HG03575 (cell line): Measurements from ENCODE around the gene ZNRD2.
"Not testable (repeated sequence)": the region's sequence is repeated elsewhere in the genome, so short reads cannot be mapped to it uniquely, and the experiment has no call there.

ENCODE experiments used
- ATAC-seq: cut with Tn5 transposase; IDR thresholded peaks from one replicate; pipeline ENCODE4 v1.9.1; 2021; ENCODE audit not compliant: unreplicated experiment, insufficient number of reproducible peaks, low FRiP score; ENCODE audit errors: extremely low read depth

The ZNRD2 gene

DNA sequence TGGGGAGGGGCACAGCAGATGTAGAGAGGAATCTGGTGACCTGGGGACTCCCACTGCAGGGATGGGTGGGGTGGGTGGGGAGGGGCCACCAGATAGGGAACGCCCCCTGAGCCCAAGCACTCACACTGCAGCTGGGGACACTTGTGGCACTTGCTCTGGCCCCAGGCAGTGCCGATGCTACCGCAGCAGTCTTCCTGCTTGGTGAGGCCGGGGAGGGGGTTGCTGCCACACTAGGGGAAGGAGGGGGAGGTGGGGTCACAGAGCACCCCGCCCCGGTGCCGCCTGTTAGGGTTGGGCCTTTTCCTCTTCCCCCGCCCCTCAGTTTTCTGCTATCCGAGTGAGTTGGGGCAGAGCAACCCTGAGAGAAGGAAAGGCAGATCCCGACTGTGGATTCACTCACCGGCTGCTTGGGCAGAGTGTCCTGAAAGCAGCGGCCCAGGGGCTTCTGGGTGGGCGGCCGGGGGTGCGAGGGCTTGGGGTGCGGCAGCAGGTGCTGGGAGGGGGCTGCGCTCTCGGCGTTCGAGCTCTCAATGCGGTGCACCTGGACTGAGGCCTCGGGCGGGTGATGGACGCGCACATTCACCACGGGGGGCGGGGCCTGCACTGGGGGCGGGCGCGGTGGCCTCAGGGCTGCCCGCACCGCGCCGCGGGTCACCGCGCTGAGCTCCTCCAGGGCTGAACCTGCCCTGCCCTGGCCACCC is 16.8 kb upstream of the ZNRD2 start:
- no peak for ATAC-seq

DNA sequence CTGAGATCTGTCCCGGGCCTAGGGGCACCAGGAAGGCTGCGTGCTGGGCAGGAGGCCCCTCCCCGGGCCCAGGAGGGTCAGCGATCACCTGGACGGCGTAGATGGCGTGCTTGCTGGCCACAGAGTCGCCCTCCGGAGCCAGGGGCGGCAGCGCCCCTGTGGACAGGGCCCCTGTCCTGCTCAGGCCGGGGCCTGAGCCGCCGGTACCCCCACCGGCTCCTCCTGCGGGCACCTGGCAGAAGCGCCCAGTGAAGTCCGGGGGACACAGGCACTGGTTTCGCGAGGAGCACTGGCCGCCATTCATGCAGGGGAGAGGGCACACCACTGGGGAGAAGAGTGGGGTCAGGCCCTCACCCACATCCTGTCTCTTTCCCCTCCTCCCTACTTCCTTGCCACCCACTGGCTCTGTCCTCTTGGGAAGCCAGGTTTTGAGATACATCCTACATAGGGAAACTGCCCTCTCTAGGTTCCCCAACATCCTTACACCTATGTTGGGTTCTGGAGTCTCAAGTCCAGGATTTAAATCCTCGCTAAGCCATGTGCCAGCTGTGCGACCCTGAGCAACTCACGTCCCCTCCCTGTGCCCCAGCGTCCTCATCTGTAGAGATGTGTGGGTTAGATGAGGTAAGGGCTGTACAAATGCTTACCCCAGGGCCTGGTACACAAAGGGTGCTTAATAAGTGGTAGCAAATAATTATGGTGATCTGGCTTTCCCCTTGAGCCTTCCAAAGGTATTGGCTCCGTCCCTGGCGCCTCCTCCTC is 16.0 kb upstream of the ZNRD2 start:
- ATAC-seq: no peak

GRCh38 chr11:65554842-65555430 is 15.3 kb upstream of the ZNRD2 start:
- no peak for ATAC-seq

- no peak for ATAC-seq
Observed at GRCh38 chr11:65555693-65556231, 14.5 kb upstream of the ZNRD2 start.

DNA sequence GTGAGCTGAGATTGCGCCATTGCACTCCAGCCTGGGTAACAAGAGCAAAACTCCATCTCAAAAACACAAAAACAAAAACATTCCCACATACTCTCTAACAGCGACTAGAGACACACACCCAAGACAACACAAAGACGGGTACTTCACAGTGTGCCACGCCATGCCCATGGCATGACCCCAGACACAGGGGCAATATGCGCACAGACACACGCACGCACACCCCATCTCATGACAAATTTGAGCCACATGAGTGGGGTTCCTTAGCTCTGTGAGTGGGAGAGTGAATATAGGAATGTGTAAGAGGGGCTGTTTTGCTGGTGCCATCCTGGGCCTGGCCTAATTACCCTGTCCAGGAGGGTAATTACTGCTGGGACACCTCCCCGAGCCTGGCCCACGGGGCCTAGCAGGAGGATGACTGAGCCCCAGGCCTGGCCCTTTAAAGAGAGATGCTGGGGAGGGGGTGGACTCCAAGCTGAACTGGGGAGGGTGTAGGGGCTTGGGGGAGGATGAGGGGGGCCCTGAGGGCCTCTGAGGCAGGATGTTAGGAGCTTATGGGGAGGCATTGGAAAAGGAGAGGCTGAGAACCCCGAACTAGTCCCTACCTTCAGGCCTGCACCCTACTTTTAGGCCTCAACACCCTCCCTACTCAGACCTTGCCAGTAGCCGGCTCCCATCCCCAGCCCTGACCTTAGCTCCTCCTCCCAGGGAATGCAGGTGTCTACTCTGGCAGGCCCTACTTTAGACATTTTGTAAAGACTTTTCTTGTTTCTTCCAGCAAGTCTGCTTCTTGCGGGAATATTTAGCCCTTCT is 13.6 kb upstream of the ZNRD2 start:
- no peak for ATAC-seq

DNA sequence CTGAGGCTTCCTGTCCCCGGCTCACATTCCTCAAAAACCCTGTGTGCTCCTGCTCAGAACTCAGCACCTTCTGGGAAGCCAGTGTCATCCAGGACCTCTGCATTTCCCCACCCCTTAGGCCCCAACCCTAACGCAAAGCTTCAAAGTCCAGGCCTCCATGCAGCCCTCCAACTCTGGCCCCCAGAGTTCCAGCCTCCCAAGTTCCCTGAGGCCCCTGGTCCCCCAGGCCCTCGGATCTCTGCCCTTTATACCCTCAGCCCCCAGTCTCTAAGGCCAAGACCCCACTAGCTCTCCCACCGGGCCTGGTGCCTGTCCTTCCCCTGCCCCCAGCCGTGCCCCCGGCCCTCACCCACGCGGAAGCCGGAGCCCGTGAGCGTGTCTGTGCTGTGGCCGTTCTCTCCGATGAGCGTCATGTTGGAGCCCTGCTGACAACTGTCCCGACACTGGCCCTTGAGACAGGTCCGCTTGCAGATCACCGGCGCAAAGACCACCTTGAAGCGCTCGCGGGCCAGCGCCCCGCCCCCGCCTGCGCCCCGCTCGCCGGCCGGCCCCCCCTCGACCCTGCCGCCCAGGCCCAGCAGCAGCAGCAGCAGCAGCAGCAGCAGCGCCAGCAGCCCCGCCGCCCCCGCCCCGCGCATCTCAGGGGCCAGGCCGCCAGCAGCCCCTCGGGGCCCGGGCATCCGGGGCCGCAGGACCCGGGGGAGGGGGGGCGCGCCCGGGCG is 12.8 kb upstream of the ZNRD2 start:
- no peak for ATAC-seq

- ATAC-seq: no peak
Observed at GRCh38 chr11:65558002-65558929, 12.0 kb upstream of the ZNRD2 start, which contains the start of gene LTBP3. TSS of gene LTBP3 (minus strand) at chr11:65558359. CDS start at chr11:65557959, 400 bp downstream.

DNA sequence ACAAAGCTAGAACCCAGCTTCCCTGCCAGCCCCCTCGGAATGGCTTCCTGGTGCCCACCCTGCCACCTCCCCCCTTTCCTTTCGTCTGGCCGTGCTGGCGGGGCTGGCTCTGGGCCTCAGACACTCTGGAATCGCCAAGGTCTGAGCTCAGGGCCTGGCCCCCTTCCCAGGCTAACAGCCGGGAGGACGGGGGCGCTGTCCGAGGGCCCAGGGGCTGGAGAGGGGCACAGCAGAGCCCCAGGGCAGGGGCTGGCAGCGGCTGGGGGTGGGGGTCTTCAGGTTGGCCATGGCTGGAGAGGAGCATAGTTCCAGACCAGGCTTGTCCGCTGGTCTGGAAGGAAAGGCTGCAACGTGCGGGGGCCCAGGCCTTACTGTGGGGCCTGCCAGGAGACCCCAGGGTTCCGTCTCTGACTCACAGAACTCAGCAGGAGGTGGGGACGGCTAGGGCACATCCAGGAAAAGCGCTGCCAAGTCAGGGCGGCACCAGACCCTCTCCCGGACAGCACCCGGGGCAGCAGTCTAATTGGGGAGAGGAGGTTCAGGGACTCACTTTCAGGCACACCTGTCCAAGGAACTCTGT is 11.3 kb upstream of the ZNRD2 start:
- ATAC-seq: no peak

- no peak for ATAC-seq
Observed at GRCh38 chr11:65559535-65559934, 10.7 kb upstream of the ZNRD2 start.

- ATAC-seq: no peak
Observed at GRCh38 chr11:65559951-65560537, 10.2 kb upstream of the ZNRD2 start.

GRCh38 chr11:65560555-65561418 is 9.5 kb upstream of the ZNRD2 start:
- ATAC-seq: no peak

DNA sequence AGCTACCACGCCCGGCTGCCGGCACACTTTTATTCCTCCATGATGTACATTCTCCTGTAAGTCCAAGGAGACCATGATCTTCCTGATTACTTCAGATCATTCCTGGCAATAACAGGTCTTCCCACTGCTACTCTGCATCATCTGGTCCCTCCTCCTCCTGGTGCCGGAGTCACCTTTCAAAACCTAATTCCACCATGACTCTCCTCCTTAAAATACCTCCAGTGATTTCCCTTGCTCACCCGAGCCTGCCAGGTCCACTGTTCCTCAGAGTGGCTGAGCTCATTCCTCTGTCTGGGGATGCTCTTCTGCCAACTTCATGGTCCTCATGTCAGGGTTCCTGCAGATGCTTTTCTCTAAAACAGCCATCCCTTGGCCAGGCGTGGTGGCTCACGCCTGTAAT is 8.3 kb upstream of the ZNRD2 start:
- no peak for ATAC-seq

DNA sequence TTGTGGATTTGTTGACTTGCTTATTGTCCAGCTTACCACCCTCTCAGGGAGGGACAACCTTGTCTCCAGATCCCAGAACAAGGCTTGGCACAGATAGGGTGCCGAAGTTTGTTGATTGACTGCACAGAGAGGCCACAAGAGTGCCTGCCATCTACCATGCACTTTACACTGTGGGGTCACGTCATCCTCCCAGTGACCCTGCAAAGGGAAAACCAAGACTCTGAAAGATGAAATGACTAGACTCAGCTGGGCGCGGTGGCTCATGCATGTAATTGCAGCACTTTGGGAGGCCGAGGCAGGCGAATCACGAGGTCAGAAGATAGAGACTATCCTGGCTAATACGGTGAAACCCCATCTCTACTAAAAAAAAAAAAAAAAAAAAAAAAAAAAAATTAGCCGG is 7.5 kb upstream of the ZNRD2 start:
- no peak for ATAC-seq

GRCh38 chr11:65563601-65564000 is 6.7 kb upstream of the ZNRD2 start:
- no peak for ATAC-seq

DNA sequence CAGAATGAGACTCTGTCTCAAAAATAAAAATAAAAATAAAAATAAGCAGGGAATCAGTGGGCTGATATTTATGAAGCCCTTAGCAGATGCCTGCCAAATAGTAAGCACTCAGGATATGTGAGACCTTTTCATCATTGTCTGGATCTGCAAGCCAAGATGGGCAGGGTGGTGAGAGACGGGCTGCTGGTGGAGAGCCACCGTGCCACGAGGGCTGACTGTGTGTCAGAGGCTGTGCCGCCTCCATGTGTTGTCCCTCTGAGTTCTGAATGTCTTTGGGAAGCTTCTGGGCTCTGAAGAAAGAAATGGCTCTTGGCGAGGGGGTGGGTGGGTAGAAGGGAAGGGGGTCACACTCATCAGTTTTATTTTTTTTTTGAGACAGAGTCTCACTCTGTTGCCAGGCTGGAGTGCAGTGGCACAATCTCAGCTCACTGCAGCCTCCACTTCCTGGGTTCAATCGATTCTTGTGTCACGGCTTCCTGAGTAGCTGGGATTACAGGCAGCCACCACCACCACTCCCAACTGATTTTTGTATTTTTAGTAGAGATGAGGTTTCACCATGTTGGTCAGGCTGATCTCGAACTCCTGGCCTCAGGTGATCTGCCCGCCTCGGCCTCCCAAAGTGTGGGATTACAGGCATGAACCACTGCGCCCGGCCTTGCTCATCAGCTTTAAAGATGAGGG is 5.3 kb upstream of the ZNRD2 start:
- not testable (repeated sequence) for ATAC-seq
